GM12874 (cell line): ENCODE measurements around the gene HIRA.

Experiments
- CTCF ChIP-seq: IDR thresholded peaks from 2 replicates; pipeline ENCODE4 v1.5.1; 2011; ENCODE audit warnings: low read depth, mild to moderate bottlenecking, control low read depth, low read length, moderate library complexity; ENCODE audit not compliant: insufficient read depth

The HIRA gene

GRCh38 chr22:19349778-19350475 lies 81.6 kb downstream of the HIRA start:
- no peak for TF ChIP-seq CTCF

- no peak for TF ChIP-seq CTCF
Observed at GRCh38 chr22:19346677-19347265, 84.8 kb downstream of the HIRA start.

- TF ChIP-seq CTCF = no peak
Observed at GRCh38 chr22:19344420-19344819, 87.1 kb downstream of the HIRA start.

GRCh38 chr22:19343470-19343869 lies 88.1 kb downstream of the HIRA start:
- no peak for TF ChIP-seq CTCF

GRCh38 chr22:19341500-19341899 lies 90.0 kb downstream of the HIRA start:
- TF ChIP-seq CTCF = no peak

- TF ChIP-seq CTCF = no peak
Observed at GRCh38 chr22:19337137-19337536, 94.4 kb downstream of the HIRA start.

GRCh38 chr22:19336133-19337075 lies 95.1 kb downstream of the HIRA start:
- TF ChIP-seq CTCF = no peak
